HG03060 (cell line): Measurements from ENCODE around the gene PAM.
"Not testable (repeated sequence)": the region's sequence is repeated elsewhere in the genome, so short reads cannot be mapped to it uniquely, and the experiment has no call there.

Experiments used
- ATAC-seq: cut with Tn5 transposase; IDR thresholded peaks from one replicate; pipeline ENCODE4 v1.9.1; 2021; ENCODE audit warnings: low read depth, moderate number of reproducible peaks; ENCODE audit not compliant: unreplicated experiment

The PAM gene

DNA sequence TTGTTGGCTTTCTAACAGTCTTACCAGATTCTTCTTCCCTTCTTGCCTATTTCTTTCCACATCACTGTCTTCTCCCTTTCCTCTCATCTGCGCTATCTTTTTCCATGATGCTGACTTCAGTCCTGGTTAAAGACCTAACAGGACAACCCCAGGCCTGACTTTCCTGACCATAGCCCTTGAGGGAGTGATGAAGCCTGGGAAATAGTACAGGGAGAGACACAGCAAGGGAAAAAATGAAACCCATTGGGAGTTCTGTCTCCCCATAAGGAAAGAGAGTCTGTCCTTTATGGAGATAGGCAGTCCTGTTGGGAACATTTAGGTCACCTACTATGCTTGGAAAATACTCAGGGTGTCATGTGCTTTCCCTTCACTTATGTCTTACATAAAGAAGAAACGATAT is 272.2 kb downstream of the PAM start:
- ATAC-seq = no peak

DNA sequence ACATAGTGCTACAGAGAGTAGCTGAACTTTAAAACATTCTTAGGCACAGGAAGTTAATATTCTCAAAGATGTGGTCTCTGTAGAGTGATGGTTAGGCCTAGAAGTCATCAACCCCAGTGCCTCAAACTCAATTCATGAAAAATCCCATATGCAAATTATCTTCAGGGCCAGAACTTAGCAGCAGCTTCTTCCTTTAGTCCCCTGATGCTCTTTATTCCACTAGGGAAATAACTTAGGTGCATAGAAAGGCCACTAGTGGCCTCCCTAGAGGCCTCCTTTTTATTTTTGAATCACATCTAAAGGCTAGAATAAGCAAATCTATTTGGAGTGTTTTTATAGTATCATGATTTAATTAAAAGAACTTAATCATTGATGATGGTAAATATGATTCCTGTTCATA is 276.5 kb downstream of the PAM start:
- ATAC-seq = no peak

DNA sequence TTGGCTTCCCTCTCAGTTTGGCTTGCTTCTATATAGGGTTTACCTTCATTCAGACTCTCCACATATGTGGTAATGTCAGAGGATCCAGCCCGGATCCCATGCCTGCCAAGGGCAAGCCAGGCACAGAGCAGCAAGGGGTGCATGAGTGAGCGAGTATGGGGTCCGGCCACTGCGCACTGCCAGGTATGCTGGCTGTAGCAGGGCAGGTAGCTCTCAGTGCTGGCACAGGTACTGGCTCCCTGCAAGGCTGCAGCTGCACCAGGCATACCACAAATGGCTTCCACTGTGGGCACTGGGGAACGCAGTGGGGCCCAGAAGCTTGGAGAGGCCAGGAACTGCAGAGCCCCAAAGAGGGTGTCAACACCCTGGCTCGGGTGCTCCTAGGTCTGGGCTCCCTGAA is 278.6 kb downstream of the PAM start:
- no peak for ATAC-seq

DNA sequence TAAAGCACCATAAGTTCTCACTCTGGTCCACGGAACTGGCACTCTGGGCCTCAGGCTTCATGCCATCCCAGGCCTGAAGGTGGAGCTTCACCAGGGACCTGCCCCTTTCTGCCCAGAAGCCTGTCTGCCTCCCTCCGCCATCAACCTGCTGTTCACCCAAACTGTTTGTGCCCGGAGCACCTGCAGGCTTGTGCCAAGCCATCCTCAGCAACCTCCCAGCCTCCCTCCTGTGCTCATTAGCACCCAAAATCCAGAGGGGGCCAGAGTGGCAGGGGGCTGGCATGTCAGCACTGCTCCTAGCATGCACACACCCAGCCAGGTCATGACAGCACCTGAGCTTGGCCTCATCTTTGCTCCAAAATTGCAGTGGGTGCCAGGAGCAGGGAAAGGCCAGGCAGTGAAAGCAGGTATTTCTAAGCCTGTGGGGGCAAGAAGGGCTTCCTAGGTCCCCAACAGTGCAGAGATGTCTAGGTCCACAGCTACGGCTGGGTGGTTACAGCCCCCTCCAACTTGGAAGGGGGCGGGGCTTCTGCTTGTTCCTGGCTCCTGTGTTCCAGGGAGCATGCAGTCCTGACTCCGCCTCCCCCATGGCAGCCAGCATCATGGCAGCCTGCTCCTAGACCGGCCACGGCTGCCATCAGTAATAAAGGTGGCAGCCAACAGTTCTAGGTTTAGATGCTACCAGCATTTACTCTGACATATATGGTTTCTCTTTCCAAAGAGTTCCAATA is 279.7 kb downstream of the PAM start:
- ATAC-seq = no peak

- no peak for ATAC-seq
Observed at GRCh38 chr5:103035701-103036100, 280.6 kb downstream of the PAM start.

- ATAC-seq = no peak
Observed at GRCh38 chr5:103036601-103037000, 281.5 kb downstream of the PAM start.

DNA sequence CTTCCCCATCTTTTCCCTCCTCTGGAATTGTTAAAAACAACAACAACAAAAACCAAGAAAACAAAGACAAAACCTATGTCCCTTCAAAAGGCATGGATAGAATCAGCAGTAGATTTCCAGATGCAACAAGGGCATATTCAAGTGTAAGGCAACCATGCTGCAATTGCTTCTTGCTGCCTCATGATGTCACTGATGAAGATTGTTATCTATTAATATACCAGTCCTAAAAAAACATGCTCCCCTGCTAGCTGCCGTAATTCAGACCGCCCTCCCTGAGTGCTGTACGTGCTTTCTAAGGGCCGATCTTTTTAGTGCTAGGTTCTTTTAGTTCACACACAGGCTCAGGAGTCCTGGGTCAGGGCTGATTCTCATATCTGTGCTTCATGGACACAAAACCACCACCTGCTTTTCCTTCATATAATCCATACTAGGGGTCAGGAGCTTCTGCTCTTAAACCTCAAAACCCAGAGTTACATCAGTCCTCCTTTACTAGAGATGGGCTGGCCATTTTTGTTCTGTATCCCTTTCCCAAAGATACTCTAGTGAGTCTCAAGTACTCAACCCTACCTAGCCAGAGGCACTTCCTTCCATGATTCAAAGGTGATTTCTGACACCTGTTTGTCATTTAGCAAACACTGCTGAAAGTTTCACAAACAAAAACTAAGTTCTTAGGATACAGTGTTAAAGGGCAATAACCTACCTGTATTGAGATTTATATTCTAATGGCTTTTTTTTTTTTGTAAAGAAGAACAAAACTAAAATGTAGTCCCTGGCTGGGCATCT is 282.8 kb downstream of the PAM start:
- ATAC-seq = no peak

GRCh38 chr5:103041071-103041676 is 286.1 kb downstream of the PAM start:
- ATAC-seq = no peak

DNA sequence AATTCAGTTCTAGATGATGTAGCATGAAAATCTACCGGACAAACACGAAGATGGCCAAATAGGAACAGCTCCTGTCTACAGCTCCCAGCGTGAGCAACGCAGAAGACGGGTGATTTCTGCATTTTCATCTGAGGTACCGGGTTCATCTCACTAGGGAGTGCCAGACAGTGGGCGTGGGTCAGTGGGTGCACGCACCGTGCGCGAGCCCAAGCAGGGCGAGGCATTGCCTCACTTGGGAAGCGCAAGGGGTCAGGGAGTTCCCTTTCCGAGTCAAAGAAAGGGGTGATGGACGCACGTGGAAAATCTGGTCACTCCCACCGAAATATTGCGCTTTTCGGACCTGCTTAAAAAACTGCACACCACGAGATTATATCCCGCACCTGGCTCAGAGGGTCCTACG is 291.6 kb downstream of the PAM start:
- not testable (repeated sequence) for ATAC-seq

GRCh38 chr5:103057208-103058130 is 302.4 kb downstream of the PAM start:
- ATAC-seq = no peak

DNA sequence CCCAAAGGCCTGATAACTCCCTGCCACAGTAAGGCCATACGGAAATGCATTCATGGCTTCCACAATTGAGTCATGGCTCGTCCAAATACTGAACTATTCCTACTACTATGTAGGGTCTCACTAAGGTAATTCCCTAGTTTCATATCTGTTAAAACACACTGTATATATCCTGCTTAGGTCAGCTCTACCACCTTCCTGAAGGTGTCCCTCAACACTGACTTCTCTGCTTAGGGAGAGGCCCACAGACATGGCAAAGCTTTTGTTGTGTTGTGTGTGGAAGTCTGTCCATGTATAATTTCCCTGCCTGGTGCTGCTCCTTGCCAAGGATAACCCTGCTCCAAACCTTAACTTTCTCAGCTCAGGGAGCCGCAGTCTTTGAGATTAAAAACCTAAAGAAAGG is 304.4 kb downstream of the PAM start:
- no peak for ATAC-seq

DNA sequence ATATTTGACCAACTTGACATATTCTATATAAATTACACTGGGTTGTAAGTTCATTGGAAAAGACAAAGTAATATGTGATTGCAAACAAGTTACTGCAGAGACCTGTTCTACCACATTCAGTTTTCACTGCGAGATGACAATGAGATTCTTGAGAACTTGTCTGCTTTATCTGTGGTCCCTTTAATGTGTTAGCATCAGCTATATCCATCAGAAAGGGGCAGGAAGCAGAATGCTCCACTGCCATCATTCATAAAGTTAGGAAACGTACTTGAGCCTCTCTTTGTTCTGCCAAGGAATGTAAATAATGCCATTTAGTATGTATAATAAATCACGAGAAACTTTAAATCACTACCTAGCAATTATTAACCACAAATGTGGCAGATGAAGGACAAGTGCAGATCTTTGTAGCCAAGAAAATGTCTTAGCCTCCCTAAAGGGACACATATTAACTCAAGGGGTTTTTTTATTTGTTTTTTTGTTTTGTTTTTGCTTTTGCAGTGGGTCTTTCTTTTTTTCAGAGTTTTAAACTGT is 305.4 kb downstream of the PAM start:
- ATAC-seq = no peak

- no peak for ATAC-seq
Observed at GRCh38 chr5:103066326-103066725, 311.2 kb downstream of the PAM start.

DNA sequence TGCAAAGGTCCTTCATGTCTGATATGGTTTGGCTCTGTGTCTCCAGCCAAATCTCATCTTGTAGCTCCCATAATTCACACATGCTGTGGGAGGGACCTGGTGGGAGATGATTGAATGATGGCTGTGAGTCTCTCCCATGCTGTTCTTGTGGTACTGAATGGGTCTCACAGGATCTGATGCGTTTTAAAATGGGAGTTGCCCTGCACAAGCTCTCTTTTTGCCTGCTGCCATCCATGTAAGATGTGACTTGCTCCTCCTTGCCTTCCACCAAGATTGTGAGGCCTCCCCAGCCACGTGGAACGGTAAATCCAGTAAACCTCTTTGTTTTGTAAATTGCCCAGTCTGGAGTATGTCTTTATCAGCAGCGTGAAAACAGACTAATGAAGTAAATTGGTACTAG is 318.4 kb downstream of the PAM start:
- not testable (repeated sequence) for ATAC-seq

- no peak for ATAC-seq
Observed at GRCh38 chr5:103075442-103075841, 320.3 kb downstream of the PAM start.
